Tibial nerve (tissue), 4 donors: ENCODE data around the gene CEP170B.

Experiments
- CTCF ChIP-seq, 5 experiments: fragments of 200-600 bp in 3 of 5; fragments of 450-650 bp in 2 of 5; sonication (generic) in 3 of 5; IDR thresholded peaks; one replicate each; pipeline ENCODE4 v1.5.1; 2016 to 2019; ENCODE audit warnings: antibody characterized with exemption in 5 of 5, mild to moderate bottlenecking in 3 of 5, moderate library complexity in 2 of 5
- EP300 ChIP-seq, 2 donors: sonication (generic); formaldehyde crosslinking; IDR thresholded peaks; one replicate each; pipeline ENCODE4 v1.6.1; 2017; ENCODE audit warnings: antibody characterized with exemption in 2 of 2, mild to moderate bottlenecking in 1 of 2
- POLR2A ChIP-seq, 2 donors: fragments of 450-650 bp; IDR thresholded peaks; one replicate each; pipeline ENCODE4 v1.6.1; 2017; ENCODE audit warnings: antibody characterized with exemption in 2 of 2, mild to moderate bottlenecking in 2 of 2, moderate library complexity in 2 of 2

- no peak for TF ChIP-seq POLR2A (IDR thresholded peaks at IDR 0.05)
- TF ChIP-seq CTCF (IDR thresholded peaks at IDR 0.05) = no peak
- TF ChIP-seq EP300 (IDR thresholded peaks at IDR 0.05) = no peak
Observed at GRCh38 chr14:104816616-104816884, 48.5 kb upstream of the CEP170B start.
